ENCODE results near the gene POLR2L.

DNA sequence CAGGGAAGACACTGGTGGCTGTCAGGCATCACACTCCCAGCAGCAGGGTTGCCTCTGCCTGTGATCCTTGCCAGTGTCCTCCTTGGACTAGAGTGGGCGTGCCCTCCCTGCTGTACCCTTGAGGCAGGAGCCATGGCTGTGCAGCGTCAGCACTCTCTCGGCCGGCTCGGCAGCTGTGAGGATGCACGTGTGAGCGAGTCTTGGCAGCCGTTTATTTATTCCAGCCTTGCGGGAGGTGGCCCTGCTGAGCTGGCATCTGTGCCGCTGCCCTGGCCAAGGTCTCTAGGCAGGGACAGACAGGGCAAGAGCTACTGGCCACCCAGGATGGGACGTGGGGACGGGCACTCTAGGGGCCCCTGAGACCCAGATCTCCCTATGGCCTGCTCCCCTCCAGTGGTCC is 34.2 kb upstream of the POLR2L start:
- no peak for TF ChIP-seq POLR2A (IDR thresholded peaks at IDR 0.05)
- TF ChIP-seq, protein P1, sequence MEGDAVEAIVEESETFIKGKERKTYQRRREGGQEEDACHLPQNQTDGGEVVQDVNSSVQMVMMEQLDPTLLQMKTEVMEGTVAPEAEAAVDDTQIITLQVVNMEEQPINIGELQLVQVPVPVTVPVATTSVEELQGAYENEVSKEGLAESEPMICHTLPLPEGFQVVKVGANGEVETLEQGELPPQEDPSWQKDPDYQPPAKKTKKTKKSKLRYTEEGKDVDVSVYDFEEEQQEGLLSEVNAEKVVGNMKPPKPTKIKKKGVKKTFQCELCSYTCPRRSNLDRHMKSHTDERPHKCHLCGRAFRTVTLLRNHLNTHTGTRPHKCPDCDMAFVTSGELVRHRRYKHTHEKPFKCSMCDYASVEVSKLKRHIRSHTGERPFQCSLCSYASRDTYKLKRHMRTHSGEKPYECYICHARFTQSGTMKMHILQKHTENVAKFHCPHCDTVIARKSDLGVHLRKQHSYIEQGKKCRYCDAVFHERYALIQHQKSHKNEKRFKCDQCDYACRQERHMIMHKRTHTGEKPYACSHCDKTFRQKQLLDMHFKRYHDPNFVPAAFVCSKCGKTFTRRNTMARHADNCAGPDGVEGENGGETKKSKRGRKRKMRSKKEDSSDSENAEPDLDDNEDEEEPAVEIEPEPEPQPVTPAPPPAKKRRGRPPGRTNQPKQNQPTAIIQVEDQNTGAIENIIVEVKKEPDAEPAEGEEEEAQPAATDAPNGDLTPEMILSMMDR (IDR thresholded peaks at IDR 0.05), result no peak

Data from body of pancreas (tissue), 4 donors.